Measurements from ENCODE around the gene PTPRG.

Gene PTPRG

DNA sequence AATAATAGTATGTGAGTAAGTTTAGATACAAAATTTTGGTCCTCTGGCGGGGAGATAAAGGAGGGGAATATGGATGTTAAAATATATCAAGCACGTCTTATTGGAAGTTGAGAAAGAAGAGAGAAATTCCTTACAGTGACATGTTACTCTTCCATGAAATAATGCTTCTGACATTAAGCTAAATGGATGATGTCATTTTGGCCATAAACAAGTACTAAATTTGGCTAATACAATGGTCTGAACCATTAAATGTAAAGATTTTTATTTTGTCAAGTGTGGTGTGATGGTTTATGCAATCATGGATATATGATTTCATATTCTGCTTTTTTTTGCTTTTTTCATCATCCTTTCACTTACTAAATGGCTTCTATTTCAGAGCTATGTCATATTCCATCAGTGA, 406.6 kb downstream of the PTPRG start:
- H3K4me1 Mint-ChIP-seq (ENCODE audit: low read depth) = no peaks in the 10 kb centered on the region
- H3K27ac Mint-ChIP-seq = no peak overlapping the region

GRCh38 chr3:61974662-61975061, 413.3 kb downstream of the PTPRG start:
- H3K4me3 Mint-ChIP-seq = no peak overlapping the region
- H3K27me3 Mint-ChIP-seq = peaks cover 6% of the 10 kb centered on the region
- no peak overlapping the region for H3K27ac Mint-ChIP-seq
- H3K9me3 Mint-ChIP-seq = no peaks in the 10 kb centered on the region
- no peaks in the 10 kb centered on the region for H3K36me3 Mint-ChIP-seq (ENCODE audit: low read depth)
- no peaks in the 10 kb centered on the region for H3K4me1 Mint-ChIP-seq (ENCODE audit: low read depth)

More for the DNA sequence above, 406.6 kb downstream of the PTPRG start:
- H3K9me3 Mint-ChIP-seq = peaks cover 8% of the 10 kb centered on the region
- H3K27me3 Mint-ChIP-seq = no peaks in the 10 kb centered on the region
- H3K4me3 Mint-ChIP-seq = no peak overlapping the region
- no peaks in the 10 kb centered on the region for H3K36me3 Mint-ChIP-seq (ENCODE audit: low read depth)

- Mint-ChIP-seq H3K4me3 (no peak overlapping the region), H3K4me1 (ENCODE audit: low read depth) (no peaks in the 10 kb centered on the region), H3K27ac (no peak overlapping the region), H3K9me3 (no peaks in the 10 kb centered on the region), H3K27me3 (peaks cover 6% of the 10 kb centered on the region), H3K36me3 (ENCODE audit: low read depth) (no peaks in the 10 kb centered on the region)
Observed at GRCh38 chr3:61975199-61975598, 413.8 kb downstream of the PTPRG start.

DNA sequence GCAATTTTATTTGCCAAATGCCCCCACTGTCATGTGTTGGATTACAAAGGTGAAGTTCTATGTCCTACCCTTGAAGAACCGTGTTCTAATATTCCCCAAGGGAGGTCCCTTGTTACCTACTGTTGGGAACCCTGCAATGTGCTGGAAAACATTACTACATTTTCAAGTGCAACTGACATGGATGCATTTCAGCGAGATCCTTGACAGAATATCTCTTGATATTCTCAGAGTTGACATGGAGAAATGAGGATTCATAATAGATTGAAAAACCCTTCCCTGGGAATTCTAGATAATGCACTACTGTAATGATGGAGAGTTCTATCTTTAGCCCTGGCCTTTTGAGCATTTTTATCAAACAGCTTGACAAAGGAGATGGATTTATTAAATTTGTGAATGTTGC, 414.6 kb downstream of the PTPRG start:
- Mint-ChIP-seq H3K4me3 (no peak overlapping the region), H3K27ac (no peak overlapping the region), H3K36me3 (ENCODE audit: low read depth) (no peaks in the 10 kb centered on the region), H3K9me3 (no peaks in the 10 kb centered on the region), H3K4me1 (ENCODE audit: low read depth) (no peaks in the 10 kb centered on the region), H3K27me3 (peaks cover 6% of the 10 kb centered on the region)

- Mint-ChIP-seq H3K27ac (no peak overlapping the region), H3K36me3 (ENCODE audit: low read depth) (no peaks in the 10 kb centered on the region), H3K4me1 (ENCODE audit: low read depth) (no peaks in the 10 kb centered on the region), H3K27me3 (peaks cover 6% of the 10 kb centered on the region), H3K4me3 (no peak overlapping the region), H3K9me3 (no peaks in the 10 kb centered on the region)
Observed at GRCh38 chr3:61978460-61979419, 417.4 kb downstream of the PTPRG start.

GRCh38 chr3:61979638-61980037, 418.3 kb downstream of the PTPRG start:
- no peak overlapping the region for H3K27ac Mint-ChIP-seq
- no peaks in the 10 kb centered on the region for H3K4me1 Mint-ChIP-seq (ENCODE audit: low read depth)
- H3K27me3 Mint-ChIP-seq = peaks cover 6% of the 10 kb centered on the region
- no peaks in the 10 kb centered on the region for H3K9me3 Mint-ChIP-seq
- H3K36me3 Mint-ChIP-seq (ENCODE audit: low read depth) = no peaks in the 10 kb centered on the region
- no peak overlapping the region for H3K4me3 Mint-ChIP-seq

- Mint-ChIP-seq H3K36me3 (ENCODE audit: low read depth) (no peaks in the 10 kb centered on the region), H3K9me3 (no peaks in the 10 kb centered on the region), H3K27me3 (peaks cover 6% of the 10 kb centered on the region), H3K4me1 (ENCODE audit: low read depth) (no peaks in the 10 kb centered on the region), H3K4me3 (no peak overlapping the region), H3K27ac (no peak overlapping the region)
Observed at GRCh38 chr3:61980041-61980440, 418.7 kb downstream of the PTPRG start.

DNA sequence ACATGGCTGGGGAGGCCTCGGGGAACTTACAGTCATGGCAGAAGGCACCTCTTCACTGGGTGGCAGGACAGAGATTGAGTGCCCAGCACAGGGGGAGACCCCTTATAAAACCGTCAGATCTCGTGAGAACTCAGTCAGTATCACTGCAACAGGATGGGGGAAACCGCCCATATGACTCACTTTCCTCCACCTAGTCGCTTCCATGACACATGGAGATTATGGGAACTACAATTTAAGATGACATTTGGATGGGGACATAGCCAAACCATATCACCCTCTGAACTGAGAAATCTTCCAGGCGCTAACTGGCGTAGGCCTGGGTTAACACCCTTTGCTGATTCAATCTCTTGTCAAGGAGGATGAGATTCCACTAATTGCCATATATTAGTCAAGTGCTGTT, 419.7 kb downstream of the PTPRG start:
- H3K4me1 Mint-ChIP-seq (ENCODE audit: low read depth) = no peaks in the 10 kb centered on the region
- H3K4me3 Mint-ChIP-seq = no peak overlapping the region
- H3K27me3 Mint-ChIP-seq = peaks cover 6% of the 10 kb centered on the region
- H3K9me3 Mint-ChIP-seq = no peaks in the 10 kb centered on the region
- no peaks in the 10 kb centered on the region for H3K36me3 Mint-ChIP-seq (ENCODE audit: low read depth)
- no peak overlapping the region for H3K27ac Mint-ChIP-seq

DNA sequence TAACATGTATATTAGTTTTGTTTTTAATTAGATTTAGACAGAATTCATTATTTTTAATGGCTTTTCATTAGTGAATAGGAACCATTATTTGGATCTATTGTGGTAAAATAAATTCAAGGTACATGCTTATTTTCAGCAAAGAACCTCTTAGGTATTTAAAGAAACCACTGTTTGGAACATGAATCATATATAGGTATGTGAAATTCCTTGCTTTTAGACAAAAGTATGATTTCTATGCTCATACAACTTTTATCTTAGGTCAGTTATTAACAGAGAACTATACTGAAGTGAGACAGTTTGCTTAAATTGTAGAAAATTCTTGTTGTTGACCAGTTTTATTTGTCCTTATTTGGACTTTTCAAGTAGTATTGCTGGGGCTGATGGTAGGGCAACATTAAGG, 422.1 kb downstream of the PTPRG start:
- H3K27me3 Mint-ChIP-seq = peaks cover 4% of the 10 kb centered on the region
- no peak overlapping the region for H3K4me3 Mint-ChIP-seq
- H3K27ac Mint-ChIP-seq = no peak overlapping the region
- H3K4me1 Mint-ChIP-seq (ENCODE audit: low read depth) = no peaks in the 10 kb centered on the region
- no peaks in the 10 kb centered on the region for H3K36me3 Mint-ChIP-seq (ENCODE audit: low read depth)
- H3K9me3 Mint-ChIP-seq = no peaks in the 10 kb centered on the region

- Mint-ChIP-seq H3K27me3 (no peaks in the 10 kb centered on the region), H3K9me3 (no peaks in the 10 kb centered on the region), H3K27ac (no peak overlapping the region), H3K36me3 (ENCODE audit: low read depth) (no peaks in the 10 kb centered on the region), H3K4me1 (ENCODE audit: low read depth) (no peaks in the 10 kb centered on the region), H3K4me3 (no peak overlapping the region)
Observed at GRCh38 chr3:61985020-61985419, 423.6 kb downstream of the PTPRG start.

DNA sequence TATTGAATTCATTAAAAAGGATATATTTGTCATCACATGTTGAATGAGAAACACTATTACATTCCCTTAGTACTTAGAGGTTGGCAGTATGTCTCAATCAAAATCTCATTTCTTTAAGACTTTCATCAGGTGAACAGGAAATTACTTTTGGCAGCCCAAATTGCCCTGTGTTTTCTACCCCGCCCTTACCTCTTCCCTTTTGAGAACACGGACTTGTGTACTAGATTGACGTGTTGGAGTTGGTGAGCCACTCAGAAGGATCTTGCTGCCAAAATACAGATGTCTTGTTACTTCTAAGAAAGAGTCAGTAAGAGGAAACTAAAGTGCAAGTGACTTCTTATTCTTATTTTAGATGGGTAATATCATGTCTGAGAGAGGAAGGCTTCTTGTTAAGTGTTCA, 425.1 kb downstream of the PTPRG start:
- H3K9me3 Mint-ChIP-seq = no peaks in the 10 kb centered on the region
- H3K36me3 Mint-ChIP-seq (ENCODE audit: low read depth) = no peaks in the 10 kb centered on the region
- no peak overlapping the region for H3K4me3 Mint-ChIP-seq
- H3K27ac Mint-ChIP-seq = no peak overlapping the region
- no peaks in the 10 kb centered on the region for H3K4me1 Mint-ChIP-seq (ENCODE audit: low read depth)
- no peaks in the 10 kb centered on the region for H3K27me3 Mint-ChIP-seq

- H3K4me1 Mint-ChIP-seq (ENCODE audit: low read depth) = no peaks in the 10 kb centered on the region
- no peaks in the 10 kb centered on the region for H3K36me3 Mint-ChIP-seq (ENCODE audit: low read depth)
- H3K27ac Mint-ChIP-seq = no peak overlapping the region
- H3K4me3 Mint-ChIP-seq = no peak overlapping the region
- H3K9me3 Mint-ChIP-seq = no peaks in the 10 kb centered on the region
- H3K27me3 Mint-ChIP-seq = no peaks in the 10 kb centered on the region
Observed at GRCh38 chr3:61989681-61990080, 428.3 kb downstream of the PTPRG start.

DNA sequence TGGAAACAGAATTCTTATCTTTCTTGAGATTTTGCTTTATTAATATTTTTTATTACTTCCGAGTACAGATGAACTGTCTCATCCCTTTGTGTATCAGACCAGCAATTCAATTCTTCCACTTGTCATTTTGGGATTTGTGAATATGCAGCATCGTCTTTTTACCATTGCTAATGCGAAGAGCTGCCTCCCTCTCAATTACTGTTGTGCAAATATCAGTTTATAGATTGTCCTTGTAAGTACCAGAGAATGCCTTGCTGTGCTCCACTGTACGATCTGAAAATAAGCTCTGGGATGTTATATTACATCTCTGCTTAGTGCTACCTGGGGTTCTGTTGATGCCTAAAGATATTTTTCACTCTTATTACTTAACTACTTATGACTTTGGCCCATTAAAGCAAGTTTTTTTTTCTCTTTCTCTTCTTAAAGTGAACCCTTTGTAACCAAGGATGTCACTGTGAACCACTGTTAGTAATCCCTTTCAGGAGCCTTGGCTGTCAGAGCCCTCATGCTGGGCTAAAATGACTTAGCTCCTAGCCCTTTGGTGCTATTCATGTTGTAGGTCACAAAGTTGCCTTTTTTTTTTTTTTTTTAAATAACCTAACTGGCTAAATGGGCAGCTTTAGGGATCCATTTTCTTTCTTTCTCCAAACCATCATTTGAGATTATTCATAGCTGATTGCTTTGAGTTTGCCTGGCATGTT, 429.1 kb downstream of the PTPRG start:
- no peak overlapping the region for H3K4me3 Mint-ChIP-seq
- H3K27me3 Mint-ChIP-seq = no peaks in the 10 kb centered on the region
- H3K27ac Mint-ChIP-seq = no peak overlapping the region
- no peaks in the 10 kb centered on the region for H3K9me3 Mint-ChIP-seq
- no peaks in the 10 kb centered on the region for H3K4me1 Mint-ChIP-seq (ENCODE audit: low read depth)
- H3K36me3 Mint-ChIP-seq (ENCODE audit: low read depth) = no peaks in the 10 kb centered on the region

GRCh38 chr3:61991706-61992105, 430.3 kb downstream of the PTPRG start:
- Mint-ChIP-seq H3K4me3 (no peak overlapping the region), H3K4me1 (ENCODE audit: low read depth) (no peaks in the 10 kb centered on the region), H3K9me3 (peaks cover 5% of the 10 kb centered on the region)

GRCh38 chr3:61996366-61996765, 435.0 kb downstream of the PTPRG start:
- H3K27me3 Mint-ChIP-seq = peaks cover 3% of the 10 kb centered on the region
- no peaks in the 10 kb centered on the region for H3K36me3 Mint-ChIP-seq (ENCODE audit: low read depth)
- peaks cover 5% of the 10 kb centered on the region for H3K9me3 Mint-ChIP-seq
- H3K4me1 Mint-ChIP-seq (ENCODE audit: low read depth) = no peaks in the 10 kb centered on the region
- H3K27ac Mint-ChIP-seq = no peak overlapping the region
- no peak overlapping the region for H3K4me3 Mint-ChIP-seq

More at GRCh38 chr3:61991706-61992105, 430.3 kb downstream of the PTPRG start:
- Mint-ChIP-seq H3K27ac (no peak overlapping the region), H3K27me3 (no peaks in the 10 kb centered on the region), H3K36me3 (ENCODE audit: low read depth) (no peaks in the 10 kb centered on the region)
